Measurements from ENCODE around the gene HBA2. TPM values are rescaled to one million over a fixed set of nuclear protein-coding genes. Genes with fewer than 3 reads are reported as not detected.

Gene HBA2
- total and polyA plus RNA-seq, 9 of the 15 experiments (the other 6 are each of a cell fraction or from before 2014, with no cell fraction given): 40.4 to 853 (median 286) TPM

GRCh38 chr16:180681-181564, 8.2 kb downstream of the HBA2 start (continued):
- peak; percentile 9 for TF ChIP-seq PRDM10 (IDR thresholded peaks at IDR 0.05; ENCODE audit: partially characterized antibody)
- TF ChIP-seq ZNF311 (CRISPR knock-in tag; IDR thresholded peaks at IDR 0.05): no peak
- no peak for TF ChIP-seq TEAD2 (tag; IDR thresholded peaks at IDR 0.05)
- TF ChIP-seq ZBTB26 (CRISPR knock-in tag; IDR thresholded peaks at IDR 0.05): no peak
- TF ChIP-seq RFX1 (IDR thresholded peaks at IDR 0.05): no peak
- TF ChIP-seq PCBP2 (IDR thresholded peaks at IDR 0.05; ENCODE audit: low read depth, low read length, poor library complexity, severe bottlenecking): no peak
- no peak; the same call in 1 of the 2 replicates for TF ChIP-seq ATF1 (CRISPR knock-in tag; IDR thresholded peaks at IDR 0.05)
- TF ChIP-seq ATF1 (tag; IDR thresholded peaks at IDR 0.05): peak; percentile 80
- peak; percentile 99 for TF ChIP-seq E2F6 (IDR thresholded peaks at IDR 0.05; ENCODE audit: borderline replicate concordance in 1 of 2, extremely low read depth in 1 of 2, insufficient read depth in 1 of 2, insufficient read length in 1 of 2, low read depth in 1 of 2, low read length in 1 of 2, poor library complexity in 1 of 2, severe bottlenecking in 1 of 2)
- peak; percentile 96 for TF ChIP-seq CBX1 (IDR thresholded peaks at IDR 0.05; ENCODE audit: low read depth)
- TF ChIP-seq RREB1 (CRISPR knock-in tag; IDR thresholded peaks at IDR 0.05): peak; percentile 88; the same call in 1 of the 2 replicates
- TF ChIP-seq ZNF444 (CRISPR knock-in tag; IDR thresholded peaks at IDR 0.05): no peak
- peak; percentile 6 for TF ChIP-seq DACH1 (IDR thresholded peaks at IDR 0.05; ENCODE audit: partially characterized antibody)
- TF ChIP-seq MECOM (CRISPR knock-in tag; IDR thresholded peaks at IDR 0.05): peak; percentile 59; the same call in 1 of the 2 replicates
- TF ChIP-seq ZNF696 (CRISPR knock-in tag; conservative IDR thresholded peaks at IDR 0.05): no peak
